Measurements from ENCODE around the gene SNCB.

DNA sequence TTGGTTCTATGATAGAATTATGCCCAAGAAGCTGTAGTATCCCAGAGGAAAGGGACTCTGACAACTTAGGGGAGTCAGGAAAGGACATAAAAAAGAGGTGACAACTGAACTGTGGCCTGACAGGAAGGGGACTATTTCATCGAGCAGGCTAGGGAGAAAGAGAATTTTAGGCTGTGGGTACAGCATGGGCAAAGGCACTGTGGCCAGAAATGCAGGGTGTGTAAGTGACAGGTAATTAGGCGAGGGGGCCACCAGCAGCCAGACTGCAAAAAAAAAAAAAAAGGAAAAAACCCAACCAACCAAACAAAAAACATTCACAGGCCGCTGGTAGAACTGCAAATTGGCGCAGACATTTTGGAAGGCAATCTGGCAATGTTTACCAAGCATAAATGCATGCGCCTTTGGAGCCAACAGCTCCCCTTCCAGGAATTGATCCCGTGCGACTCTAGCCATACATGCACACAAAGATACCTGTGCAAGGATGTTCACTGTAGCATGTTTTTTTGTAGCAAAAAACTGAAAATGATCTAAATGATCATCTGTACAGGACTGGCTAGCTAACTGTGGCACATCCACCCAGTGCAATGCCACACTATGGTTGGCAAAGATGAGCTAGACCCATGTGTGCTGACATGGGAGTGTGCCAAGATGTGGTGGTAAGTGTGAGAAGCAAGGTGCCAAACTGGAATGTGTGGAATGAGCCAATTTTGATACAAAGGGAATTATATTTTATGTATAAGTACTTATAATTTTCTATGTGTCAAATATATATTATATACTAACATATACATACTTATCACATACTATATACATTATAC is 1.3 kb upstream of the SNCB start:
- TF ChIP-seq EZH2 (optimal IDR thresholded peaks at IDR 0.05; ENCODE audit: low read depth, low read length) (no peak), EZH2phosphoT487 (IDR thresholded peaks at IDR 0.05; ENCODE audit: low read length) (no peak)
- TF ChIP-seq, protein P1, sequence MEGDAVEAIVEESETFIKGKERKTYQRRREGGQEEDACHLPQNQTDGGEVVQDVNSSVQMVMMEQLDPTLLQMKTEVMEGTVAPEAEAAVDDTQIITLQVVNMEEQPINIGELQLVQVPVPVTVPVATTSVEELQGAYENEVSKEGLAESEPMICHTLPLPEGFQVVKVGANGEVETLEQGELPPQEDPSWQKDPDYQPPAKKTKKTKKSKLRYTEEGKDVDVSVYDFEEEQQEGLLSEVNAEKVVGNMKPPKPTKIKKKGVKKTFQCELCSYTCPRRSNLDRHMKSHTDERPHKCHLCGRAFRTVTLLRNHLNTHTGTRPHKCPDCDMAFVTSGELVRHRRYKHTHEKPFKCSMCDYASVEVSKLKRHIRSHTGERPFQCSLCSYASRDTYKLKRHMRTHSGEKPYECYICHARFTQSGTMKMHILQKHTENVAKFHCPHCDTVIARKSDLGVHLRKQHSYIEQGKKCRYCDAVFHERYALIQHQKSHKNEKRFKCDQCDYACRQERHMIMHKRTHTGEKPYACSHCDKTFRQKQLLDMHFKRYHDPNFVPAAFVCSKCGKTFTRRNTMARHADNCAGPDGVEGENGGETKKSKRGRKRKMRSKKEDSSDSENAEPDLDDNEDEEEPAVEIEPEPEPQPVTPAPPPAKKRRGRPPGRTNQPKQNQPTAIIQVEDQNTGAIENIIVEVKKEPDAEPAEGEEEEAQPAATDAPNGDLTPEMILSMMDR (IDR thresholded peaks at IDR 0.05; ENCODE audit: low read length): no peak

Data from MM.1S (cell line).